Renal pelvis (tissue), 4 donors: Measurements from ENCODE around the gene GMPR. TPM values are rescaled to one million over a fixed set of nuclear protein-coding genes. Genes with fewer than 3 reads are reported as not detected.

ENCODE experiments used
- DNase-seq: peaks from one replicate; pipeline ENCODE4 v3.0.0-alpha.2; 2013
- polyA plus RNA-seq, 3 donors: library from polyadenylated mRNA; unstranded; fragments of 120-200 nt; gene quantifications; one replicate each; pipeline ENCODE4 v1.2.1, GENCODE V29; 2013; ENCODE audit not compliant: insufficient read length in 3 of 3

The GMPR gene
- polyA plus RNA-seq, 3 donors, result 9.8 to 11.9 (median 10.8) TPM

GRCh38 chr6:16294371-16294770, 56.0 kb downstream of the GMPR start:
- DNase-seq, result no peak

- DNase-seq, result no peak
Observed at GRCh38 chr6:16295060-16295459, 56.7 kb downstream of the GMPR start.

GRCh38 chr6:16295471-16295870, 57.1 kb downstream of the GMPR start:
- no peak for DNase-seq

GRCh38 chr6:16296061-16296670, 57.8 kb downstream of the GMPR start:
- no peak for DNase-seq

- no peak for DNase-seq
Observed at GRCh38 chr6:16299861-16300260, 61.5 kb downstream of the GMPR start.

GRCh38 chr6:16301511-16301910, 63.1 kb downstream of the GMPR start:
- DNase-seq, result no peak

GRCh38 chr6:16302721-16303552, 64.5 kb downstream of the GMPR start:
- DNase-seq, result no peak

- no peak for DNase-seq
Observed at GRCh38 chr6:16305246-16305725, 66.9 kb downstream of the GMPR start.

GRCh38 chr6:16305788-16306187, 67.4 kb downstream of the GMPR start:
- DNase-seq, result no peak

- no peak for DNase-seq
Observed at GRCh38 chr6:16306334-16306733, 67.9 kb downstream of the GMPR start.

- DNase-seq, result no peak
Observed at GRCh38 chr6:16311763-16312162, 73.4 kb downstream of the GMPR start.

- DNase-seq, result no peak
Observed at GRCh38 chr6:16313732-16314131, 75.3 kb downstream of the GMPR start.

GRCh38 chr6:16314296-16314695, 75.9 kb downstream of the GMPR start:
- DNase-seq, result no peak

GRCh38 chr6:16316741-16317251, 78.4 kb downstream of the GMPR start:
- DNase-seq, result no peak

GRCh38 chr6:16318538-16318937, 80.2 kb downstream of the GMPR start:
- DNase-seq, result no peak

- DNase-seq, result no peak
Observed at GRCh38 chr6:16318953-16319720, 80.8 kb downstream of the GMPR start.

GRCh38 chr6:16319813-16320532, 81.6 kb downstream of the GMPR start:
- DNase-seq, result no peak

GRCh38 chr6:16320533-16321340, 82.3 kb downstream of the GMPR start:
- no peak for DNase-seq

GRCh38 chr6:16321341-16321710, 82.9 kb downstream of the GMPR start:
- no peak for DNase-seq

GRCh38 chr6:16321826-16322225, 83.4 kb downstream of the GMPR start:
- DNase-seq, result no peak
